Epidermal melanocyte (primary cell): ENCODE results near the gene DUS2.
A peak's percentile ranks its signal among the peaks of the same experiment; 100 is the strongest.

ENCODE experiments used
- DNase-seq: peaks from one replicate; pipeline ENCODE4 v3.0.0; 2011; ENCODE audit warnings: low spot score; ENCODE audit not compliant: insufficient read length

Gene DUS2

GRCh38 chr16:68046106-68046505 lies 23.0 kb downstream of the DUS2 start:
- DNase-seq, result no peak

- DNase-seq, result no peak
Measured at GRCh38 chr16:68047987-68048386, 24.9 kb downstream of the DUS2 start.

DNA sequence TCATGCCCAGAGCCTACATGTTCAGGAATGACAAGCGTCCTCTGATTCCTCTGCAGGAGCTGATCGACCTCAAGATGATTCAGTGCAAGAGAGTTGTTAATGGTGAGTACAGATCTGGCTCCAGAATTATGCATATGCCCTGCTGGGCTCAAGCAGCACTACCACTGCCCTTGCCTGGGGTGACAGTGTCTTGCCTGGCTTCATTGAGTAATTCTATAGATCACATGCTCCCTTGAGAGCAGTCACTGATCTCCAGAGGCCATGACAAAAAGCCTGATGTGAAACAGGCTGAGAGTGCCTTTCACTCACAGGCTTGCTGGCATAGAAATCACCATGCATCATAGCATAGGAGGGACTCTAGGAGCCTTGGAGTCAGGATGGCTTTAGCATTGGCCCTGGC lies 26.4 kb downstream of the DUS2 start:
- no peak for DNase-seq

- no peak for DNase-seq
Measured at GRCh38 chr16:68055395-68055794, 32.3 kb downstream of the DUS2 start.

- no peak for DNase-seq
Measured at GRCh38 chr16:68059804-68060203, 36.7 kb downstream of the DUS2 start.

DNA sequence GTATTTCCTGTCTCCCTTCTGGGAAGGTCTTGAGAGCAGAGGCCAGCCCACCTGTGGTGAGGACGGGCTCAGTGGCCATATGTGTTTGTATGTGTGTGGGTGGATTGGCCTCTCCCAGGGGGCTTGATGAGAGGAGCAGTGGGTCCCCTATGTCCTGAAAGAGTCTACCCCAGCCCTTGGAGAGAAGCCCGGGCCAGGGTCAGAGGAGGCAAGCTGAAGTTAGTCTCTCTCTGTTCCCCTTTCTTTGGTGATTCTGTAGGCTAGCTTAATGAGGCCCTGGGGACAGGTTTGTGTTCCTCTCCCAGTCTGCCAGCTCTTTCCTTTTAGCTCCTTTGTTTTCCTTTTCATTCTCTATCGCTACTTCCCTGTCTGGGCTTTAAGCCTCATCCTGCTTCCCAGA lies 38.3 kb downstream of the DUS2 start:
- DNase-seq, result no peak

- DNase-seq, result no peak
Measured at GRCh38 chr16:68062910-68063393, 39.9 kb downstream of the DUS2 start.

- peak; percentile 85 for DNase-seq
Measured at GRCh38 chr16:68064791-68065365, 41.8 kb downstream of the DUS2 start.

- no peak for DNase-seq
Measured at GRCh38 chr16:68065716-68066305, 42.7 kb downstream of the DUS2 start.

- DNase-seq, result no peak
Measured at GRCh38 chr16:68066763-68067162, 43.7 kb downstream of the DUS2 start.

DNA sequence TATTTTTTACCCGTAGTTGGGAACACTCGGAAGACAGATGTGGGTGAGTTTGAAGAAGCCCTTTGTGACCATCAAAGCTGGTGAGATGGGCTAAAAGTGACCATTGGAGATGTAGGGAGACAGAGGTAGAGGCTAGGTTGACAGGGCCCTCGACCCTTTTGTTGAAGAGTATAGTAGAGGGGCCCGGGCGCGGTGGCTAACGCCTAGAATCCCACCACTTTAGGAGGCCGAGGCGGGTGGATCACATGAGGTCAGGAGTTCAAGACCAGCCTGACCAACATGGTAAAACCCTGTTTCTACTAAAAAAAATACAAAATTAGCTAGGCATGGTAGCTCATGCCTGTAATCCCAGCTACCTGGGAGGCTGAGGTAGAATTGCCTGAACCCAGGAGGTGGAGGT lies 45.8 kb downstream of the DUS2 start:
- DNase-seq, result no peak

DNA sequence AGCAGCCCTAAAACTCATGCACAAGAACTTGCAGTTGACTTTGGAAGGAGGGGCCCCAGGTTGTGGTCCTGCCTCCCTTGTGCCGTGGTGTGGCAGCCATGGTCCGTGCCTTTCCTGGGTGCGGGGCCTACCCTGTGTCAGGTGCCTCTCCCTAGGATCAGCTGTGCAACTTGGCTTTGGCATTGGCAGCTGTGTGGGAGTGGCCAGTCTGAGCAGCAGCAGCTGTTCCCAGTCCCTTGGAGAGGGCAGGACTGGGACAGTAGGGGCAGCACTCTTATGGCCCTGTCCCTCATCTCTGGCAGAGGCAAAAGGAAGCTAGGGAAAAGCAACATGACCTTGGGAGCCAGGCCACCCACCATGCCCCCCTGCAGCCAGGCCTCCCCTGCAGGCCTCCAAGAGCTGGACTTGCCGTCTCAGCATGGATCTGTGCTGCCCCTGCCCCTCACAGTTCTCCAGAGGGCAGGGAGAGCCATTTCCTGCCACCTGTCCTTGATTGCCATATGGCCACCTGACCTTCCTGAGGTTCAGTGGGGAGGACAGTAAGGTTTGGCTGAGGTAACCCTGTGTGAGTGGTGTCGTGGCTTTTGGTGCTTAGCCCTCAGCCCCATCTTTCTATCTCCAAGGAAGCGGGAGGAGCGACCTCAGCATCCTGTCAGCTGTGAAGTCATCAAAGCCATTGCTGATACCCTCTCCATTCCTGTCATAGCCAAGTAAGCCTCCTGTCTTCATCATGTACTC lies 46.6 kb downstream of the DUS2 start:
- no peak for DNase-seq

DNA sequence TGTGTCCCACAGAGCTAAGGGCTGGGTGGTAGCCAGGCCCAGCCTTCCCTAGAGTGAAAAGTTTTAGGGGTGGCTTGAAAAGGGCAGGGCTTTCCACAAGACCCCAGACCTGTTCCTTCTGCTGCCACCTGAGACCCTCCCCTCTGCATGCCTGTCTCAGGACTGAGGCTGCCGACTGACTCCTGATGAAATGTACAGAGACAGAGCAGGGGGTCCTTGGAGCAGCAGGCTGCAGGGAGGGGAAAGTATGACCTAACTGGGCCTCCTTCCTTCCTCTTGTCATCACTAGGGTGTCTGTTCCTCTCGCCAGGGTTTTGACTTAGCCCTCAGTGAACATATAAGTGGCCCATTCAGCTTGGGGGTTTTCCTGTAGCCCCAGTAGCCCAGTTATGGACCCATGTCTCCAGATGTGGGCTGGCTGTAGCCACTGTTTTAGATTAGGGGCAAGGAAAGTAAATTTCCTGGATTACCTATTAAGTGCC lies 47.2 kb downstream of the DUS2 start:
- no peak for DNase-seq

- no peak for DNase-seq
Measured at GRCh38 chr16:68070806-68071517, 47.9 kb downstream of the DUS2 start.

DNA sequence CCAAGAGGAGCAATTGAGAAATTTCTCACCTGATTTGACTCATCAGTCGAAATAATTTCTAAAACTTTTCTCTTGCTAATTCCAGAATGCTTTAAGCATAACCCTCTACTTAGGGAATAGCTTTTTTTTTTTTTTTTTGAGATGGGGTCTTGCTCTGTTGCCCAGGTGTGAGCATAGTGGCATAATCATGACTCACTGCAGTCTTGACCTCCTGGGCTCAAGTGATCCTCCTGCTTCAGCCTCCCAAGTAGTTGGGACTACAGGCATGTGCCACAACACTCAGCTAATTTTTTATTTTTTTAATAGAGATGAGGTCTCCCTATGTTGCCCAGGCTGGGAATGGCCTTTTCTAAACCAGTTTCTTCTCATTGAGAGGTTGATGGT lies 48.4 kb downstream of the DUS2 start:
- DNase-seq, result no peak

DNA sequence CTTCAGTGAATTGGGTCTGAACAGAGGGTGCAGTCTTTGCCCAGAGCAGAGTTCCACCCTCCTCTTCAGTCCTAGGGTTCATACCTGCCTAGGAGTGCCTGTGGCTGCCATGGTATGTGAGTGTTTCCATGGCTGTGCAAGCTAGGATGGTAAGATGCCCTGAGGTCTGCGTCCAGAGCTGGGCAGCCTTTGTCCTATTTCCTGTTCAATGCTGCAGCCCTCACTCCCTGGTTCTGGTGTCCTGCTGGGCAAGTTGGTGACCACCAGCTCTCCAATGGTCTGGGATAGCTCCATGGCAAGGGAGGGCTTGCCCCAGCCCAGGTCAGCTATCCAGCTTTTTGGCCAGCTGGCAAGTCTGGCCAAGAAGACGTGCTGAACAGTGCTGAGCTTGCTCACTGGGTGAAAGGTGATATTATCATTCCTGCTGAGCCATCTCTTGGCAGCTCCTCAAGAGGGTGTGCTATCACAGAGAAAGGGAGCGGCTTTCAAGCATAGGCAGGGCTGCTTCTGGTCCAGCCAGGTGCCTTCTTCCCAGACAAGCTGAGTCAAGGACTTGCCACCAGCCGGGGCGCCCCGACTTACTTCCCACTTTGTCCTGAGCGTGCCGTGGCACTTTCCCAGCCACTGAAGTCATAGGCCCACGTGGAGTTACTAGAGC lies 49.1 kb downstream of the DUS2 start:
- DNase-seq, result no peak

DNA sequence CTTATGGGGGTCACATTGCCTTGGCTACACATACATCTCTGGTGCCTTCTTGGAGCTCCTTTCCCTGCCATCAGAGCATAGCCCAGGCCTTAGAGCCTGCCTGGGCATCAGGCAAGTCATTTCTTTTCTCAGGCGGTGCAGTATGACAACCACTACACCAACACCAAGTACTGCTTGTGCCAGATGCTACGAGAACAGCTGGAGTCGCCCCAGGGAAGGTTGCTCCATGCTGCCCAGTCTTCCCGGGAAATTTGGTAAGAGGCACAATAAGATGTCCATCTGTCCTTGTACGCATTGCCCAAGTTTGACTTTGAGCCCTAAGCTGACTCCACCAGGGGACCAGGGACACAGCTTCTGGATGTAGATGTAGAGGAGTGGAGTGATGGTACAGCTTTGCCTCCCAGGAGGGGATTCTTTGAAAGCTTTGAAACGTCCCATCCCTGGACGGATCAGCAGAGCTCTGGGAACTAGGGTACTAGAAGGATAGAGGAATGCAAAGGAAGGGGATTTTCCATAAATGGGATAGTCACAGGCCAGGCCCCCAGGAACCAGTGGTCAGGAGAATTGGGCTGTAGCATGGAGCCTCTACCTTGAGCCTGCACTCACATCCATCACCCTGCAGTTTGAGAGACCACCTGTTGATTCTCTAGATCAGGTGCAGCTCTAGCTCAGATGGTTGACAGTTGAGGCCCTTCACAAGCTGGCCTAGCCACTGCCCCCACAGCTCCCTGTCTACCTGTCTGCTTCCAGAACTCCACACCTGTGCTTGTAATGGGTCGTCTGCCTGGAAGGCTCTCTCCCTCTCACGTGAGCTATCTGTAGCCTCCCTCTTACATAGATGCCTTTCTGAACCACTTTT lies 51.0 kb downstream of the DUS2 start:
- no peak for DNase-seq

DNA sequence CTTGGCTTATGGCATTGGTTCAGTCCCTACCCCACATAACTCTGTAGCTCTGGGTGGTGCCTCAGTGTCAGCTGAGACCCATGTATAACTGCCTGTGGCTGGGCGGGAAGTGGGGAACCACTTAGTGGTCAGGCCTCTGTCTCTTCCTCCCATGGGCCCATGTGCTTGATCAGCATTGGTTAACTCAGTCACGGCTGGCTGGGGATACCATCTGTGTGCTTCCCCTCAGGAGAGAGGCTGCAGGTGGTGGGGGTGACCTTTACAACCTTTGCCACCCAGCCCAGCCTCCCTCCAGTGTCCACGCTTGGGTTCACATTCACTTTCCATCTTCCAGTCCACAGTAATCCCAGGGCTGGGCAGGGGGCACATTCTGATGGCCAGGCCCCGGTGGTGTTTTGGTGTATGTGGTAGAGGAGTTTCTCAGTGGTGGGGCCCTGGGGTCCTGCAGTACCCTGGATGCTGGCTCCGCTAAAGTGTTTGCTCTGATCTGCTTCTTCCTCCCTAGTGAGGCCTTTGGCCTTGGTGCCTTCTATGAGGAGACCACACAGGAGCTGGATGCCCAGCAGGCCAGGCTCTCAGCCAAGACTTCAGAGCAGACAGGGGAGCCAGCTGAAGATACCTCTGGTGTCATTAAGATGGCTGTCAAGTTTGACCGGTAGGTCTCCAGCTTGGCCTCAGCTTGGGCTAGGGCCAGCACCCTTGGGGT lies 51.9 kb downstream of the DUS2 start:
- DNase-seq, result no peak

- no peak for DNase-seq
Measured at GRCh38 chr16:68075980-68076379, 52.9 kb downstream of the DUS2 start.

- no peak for DNase-seq
Measured at GRCh38 chr16:68076560-68076959, 53.5 kb downstream of the DUS2 start.
